ENCODE measurements around the gene SCUBE2. TPM values are rescaled to one million over a fixed set of nuclear protein-coding genes. Genes with fewer than 3 reads are reported as not detected.

SCUBE2 gene
- total and polyA plus RNA-seq, 4 donors: 2.6 to 27.6 (median 4.0) TPM

- H3K27ac ChIP-seq (ENCODE audit: low read depth in 1 of 2, low read length in 1 of 2): no peak overlapping the region
- WGBS, 2 donors: 83 to 91% methylated on average over 6 of the region's 6 CpGs
- ATAC-seq (ENCODE audit: insufficient read depth, low FRiP score): no peak
Observed at GRCh38 chr11:9056467-9056866, 34.9 kb downstream of the SCUBE2 start.

DNA sequence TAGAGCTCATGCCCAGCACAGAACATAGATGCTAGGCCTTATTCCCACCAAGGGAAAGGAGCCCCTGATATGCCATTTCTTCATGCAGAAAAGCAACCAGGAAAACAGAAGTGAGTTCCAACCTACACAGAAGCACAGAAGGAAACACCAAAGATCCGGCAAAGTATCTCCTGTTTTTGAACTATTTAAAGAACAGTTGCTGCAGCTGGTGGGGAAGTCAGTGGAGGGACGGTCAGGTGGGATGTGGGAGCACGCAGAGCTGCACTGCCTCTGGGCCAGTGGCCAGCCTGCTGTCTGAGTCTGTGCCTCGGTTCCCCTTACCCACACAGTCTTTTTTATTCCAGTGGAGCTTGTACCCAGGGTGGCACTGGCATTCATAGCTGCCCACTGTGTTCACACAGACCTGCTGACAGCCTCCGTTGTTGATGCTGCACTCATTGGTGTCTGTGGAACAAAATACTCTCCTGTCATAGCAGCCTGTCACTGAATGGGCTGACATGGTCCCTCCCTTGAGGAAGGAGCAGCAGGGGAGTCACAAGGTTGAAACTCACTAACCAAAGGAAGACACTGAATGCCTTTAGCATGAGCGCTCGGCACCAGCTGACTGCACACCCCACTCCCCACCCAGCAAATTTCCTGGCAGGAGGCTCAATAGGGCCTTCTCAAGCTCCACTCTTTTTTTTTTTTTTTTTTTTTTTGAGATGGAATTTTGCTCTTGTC, 37.9 kb downstream of the SCUBE2 start:
- no peak overlapping the region for H3K9ac ChIP-seq (ENCODE audit: insufficient read depth in 1 of 2, low read length in 2 of 2)
- TF ChIP-seq CTCF (IDR thresholded peaks at IDR 0.05; ENCODE audit: control extremely low read depth, extremely low read depth): no peak
- DNase-seq: no peak
- peaks cover 0 to 35% (median 10%) of the 10 kb centered on the region in 5 donors for H3K4me1 ChIP-seq (ENCODE audit: control insufficient read depth in 5 of 5, insufficient read depth in 5 of 5, low read length in 5 of 5)
- H3K36me3 ChIP-seq (ENCODE audit: control insufficient read depth in 4 of 4, insufficient read depth in 4 of 4, low read length in 4 of 4): peaks cover 0 to 8% (median 3%) of the 10 kb centered on the region in 4 donors
- ATAC-seq (ENCODE audit: insufficient read depth, low FRiP score): no peak
- no peaks in the 10 kb centered on the region for H3K27me3 ChIP-seq (ENCODE audit: control insufficient read depth in 3 of 3, insufficient read depth in 3 of 3, low read length in 2 of 3)
- no peak overlapping the region for H3K27ac ChIP-seq (ENCODE audit: low read depth in 1 of 2, low read length in 1 of 2)
- 57 to 68% methylated on average over 7 of the region's 7 CpGs for WGBS, 2 donors
- H3K9me3 ChIP-seq (ENCODE audit: control insufficient read depth in 4 of 4, insufficient read depth in 3 of 4, low read length in 3 of 4): no peaks in the 10 kb centered on the region
- no peak overlapping the region for H3K4me3 ChIP-seq

More at GRCh38 chr11:9056467-9056866, 34.9 kb downstream of the SCUBE2 start:
- Histone ChIP-seq H3K9me3 (ENCODE audit: control insufficient read depth in 4 of 4, insufficient read depth in 3 of 4, low read length in 3 of 4) (no peaks in the 10 kb centered on the region), H3K36me3 (ENCODE audit: control insufficient read depth in 4 of 4, insufficient read depth in 4 of 4, low read length in 4 of 4) (peaks cover 0 to 8% (median 3%) of the 10 kb centered on the region in 4 donors), H3K27me3 (ENCODE audit: control insufficient read depth in 3 of 3, insufficient read depth in 3 of 3, low read length in 2 of 3) (no peaks in the 10 kb centered on the region), H3K4me1 (ENCODE audit: control insufficient read depth in 5 of 5, insufficient read depth in 5 of 5, low read length in 5 of 5) (peaks cover 0 to 14% (median 7%) of the 10 kb centered on the region in 5 donors), H3K9ac (ENCODE audit: insufficient read depth in 1 of 2, low read length in 2 of 2) (no peak overlapping the region), H3K4me3 (no peak overlapping the region)
- no peak for TF ChIP-seq CTCF (IDR thresholded peaks at IDR 0.05; ENCODE audit: control extremely low read depth, extremely low read depth)
- DNase-seq: no peak

- Histone ChIP-seq H3K4me1 (ENCODE audit: control insufficient read depth in 5 of 5, insufficient read depth in 5 of 5, low read length in 5 of 5) (peaks cover 0 to 39% (median 15%) of the 10 kb centered on the region in 5 donors), H3K36me3 (ENCODE audit: control insufficient read depth in 4 of 4, insufficient read depth in 4 of 4, low read length in 4 of 4) (peaks cover 0 to 8% (median 3%) of the 10 kb centered on the region in 4 donors), H3K9me3 (ENCODE audit: control insufficient read depth in 4 of 4, insufficient read depth in 3 of 4, low read length in 3 of 4) (no peaks in the 10 kb centered on the region), H3K27ac (ENCODE audit: low read depth in 1 of 2, low read length in 1 of 2) (no peak overlapping the region), H3K9ac (ENCODE audit: insufficient read depth in 1 of 2, low read length in 2 of 2) (no peak overlapping the region), H3K4me3 (no peak overlapping the region), H3K27me3 (ENCODE audit: control insufficient read depth in 3 of 3, insufficient read depth in 3 of 3, low read length in 2 of 3) (no peaks in the 10 kb centered on the region)
- no peak for TF ChIP-seq CTCF (IDR thresholded peaks at IDR 0.05; ENCODE audit: control extremely low read depth, extremely low read depth)
- WGBS, 2 donors: 92 to 93% methylated on average over 3 of the region's 3 CpGs
- no peak for ATAC-seq (ENCODE audit: insufficient read depth, low FRiP score)
- no peak for DNase-seq
Observed at GRCh38 chr11:9052316-9052715, 39.1 kb downstream of the SCUBE2 start.
